Measurements from ENCODE around the gene NEK11. TPM values are rescaled to one million over a fixed set of nuclear protein-coding genes. Genes with fewer than 3 reads are reported as not detected.

The NEK11 gene
- polyA plus RNA-seq, 3 donors: 0.31 to 0.56 (median 0.43) TPM

GRCh38 chr3:131396170-131396569, 369.5 kb downstream of the NEK11 start:
- Mint-ChIP-seq H3K4me3 (no peak overlapping the region), H3K27me3 (ENCODE audit: low read depth in 3 of 3) (peaks cover 0 to 2% (median 0%) of the 10 kb centered on the region in 3 donors), H3K36me3 (no peaks in the 10 kb centered on the region), H3K4me1 (no peaks in the 10 kb centered on the region), H3K9me3 (peaks cover 0 to 7% (median 4%) of the 10 kb centered on the region in 7 donors), H3K27ac (no peak overlapping the region)
- DNase-seq: no peak
- no peak overlapping the region for H3K9ac ChIP-seq (ENCODE audit: insufficient read depth, low read length, poor library complexity, severe bottlenecking)
- no peak overlapping the region for H3K4me3 ChIP-seq (replicated peaks in 1 of 3; ENCODE audit: low read depth in 2 of 3, low read length in 3 of 3)
- no peaks in the 10 kb centered on the region for H3K4me1 ChIP-seq (ENCODE audit: control insufficient read depth in 1 of 2, insufficient read depth in 2 of 2, low read length in 2 of 2)
- no peak overlapping the region for H2AFZ ChIP-seq (ENCODE audit: insufficient read depth, low read depth, low read length, poor library complexity, severe bottlenecking)
- H3K4me2 ChIP-seq (replicated peaks; ENCODE audit: extremely low read depth, low read length, poor library complexity, severe bottlenecking): no peak overlapping the region
- H3K79me2 ChIP-seq (ENCODE audit: insufficient read depth, low read length): no peaks in the 10 kb centered on the region
- H3K9me3 ChIP-seq (replicated peaks in 1 of 2; ENCODE audit: control insufficient read depth in 1 of 2, insufficient read depth in 1 of 2, low read length in 2 of 2): peaks cover 0 to 4% of the 10 kb centered on the region in 2 donors
- no peaks in the 10 kb centered on the region for H3K36me3 ChIP-seq (replicated peaks in 1 of 2; ENCODE audit: control insufficient read depth in 1 of 2, insufficient read depth in 2 of 2, low read length in 2 of 2)
- H4K20me1 ChIP-seq (ENCODE audit: insufficient read depth, low read length): no peaks in the 10 kb centered on the region
- no peaks in the 10 kb centered on the region for H3K27me3 ChIP-seq (ENCODE audit: control insufficient read depth in 2 of 2, insufficient read depth in 2 of 2, low read length in 2 of 2)
- TF ChIP-seq CTCF (IDR thresholded peaks at IDR 0.05): no peak
- intact Hi-C loops (cut with micrococcal nuclease): no loop called here
- H3K27ac ChIP-seq (ENCODE audit: low read depth in 1 of 2, low read length in 2 of 2): no peak overlapping the region

GRCh38 chr3:131397889-131398288, 371.2 kb downstream of the NEK11 start:
- H3K36me3 ChIP-seq (replicated peaks in 1 of 2; ENCODE audit: control insufficient read depth in 1 of 2, insufficient read depth in 2 of 2, low read length in 2 of 2): no peaks in the 10 kb centered on the region
- H3K27ac ChIP-seq (ENCODE audit: low read depth in 1 of 2, low read length in 2 of 2): no peak overlapping the region
- no peaks in the 10 kb centered on the region for H3K27me3 ChIP-seq (ENCODE audit: control insufficient read depth in 2 of 2, insufficient read depth in 2 of 2, low read length in 2 of 2)
- WGBS (ENCODE audit: insufficient coverage): 100% methylated on average over 3 of the region's 4 CpGs
- no peak for DNase-seq
- Mint-ChIP-seq H3K36me3 (no peaks in the 10 kb centered on the region), H3K9me3 (peaks cover 0 to 4% (median 0%) of the 10 kb centered on the region in 7 donors), H3K4me3 (no peak overlapping the region), H3K4me1 (peaks cover 11% of the 10 kb centered on the region), H3K27me3 (ENCODE audit: low read depth in 3 of 3) (peaks cover 0 to 1% (median 0%) of the 10 kb centered on the region in 3 donors), H3K27ac (no peak overlapping the region)
- H4K20me1 ChIP-seq (ENCODE audit: insufficient read depth, low read length): no peaks in the 10 kb centered on the region
- H3K4me3 ChIP-seq (replicated peaks in 1 of 3; ENCODE audit: low read depth in 2 of 3, low read length in 3 of 3): no peak overlapping the region
- H2AFZ ChIP-seq (ENCODE audit: insufficient read depth, low read depth, low read length, poor library complexity, severe bottlenecking): no peak overlapping the region
- H3K4me1 ChIP-seq (ENCODE audit: control insufficient read depth in 1 of 2, insufficient read depth in 2 of 2, low read length in 2 of 2): peaks cover 6 to 11% of the 10 kb centered on the region in 2 donors
- no peaks in the 10 kb centered on the region for H3K79me2 ChIP-seq (ENCODE audit: insufficient read depth, low read length)
- no peak overlapping the region for H3K4me2 ChIP-seq (replicated peaks; ENCODE audit: extremely low read depth, low read length, poor library complexity, severe bottlenecking)
- no peak for TF ChIP-seq CTCF (IDR thresholded peaks at IDR 0.05)
- no peak overlapping the region for H3K9ac ChIP-seq (ENCODE audit: insufficient read depth, low read length, poor library complexity, severe bottlenecking)
- intact Hi-C loops (cut with micrococcal nuclease): no loop called here
- H3K9me3 ChIP-seq (replicated peaks in 1 of 2; ENCODE audit: control insufficient read depth in 1 of 2, insufficient read depth in 1 of 2, low read length in 2 of 2): no peaks in the 10 kb centered on the region

Small RNA genes within 50 kb of the gene (small RNA-seq; reads per million reads assigned to genes)
- not detected for gene RNU6-726P (ENCODE audit: insufficient read length, low read depth)

Other genes starting within 250 kb of the NEK11 start
- 10 to 100 TPM; 11.7 to 22.0 (median 12.2) TPM for gene ATP2C1, start 132.8 kb upstream of the NEK11 start, polyA plus RNA-seq
- 1 to 10 TPM; 3.1 to 7.2 (median 6.6) TPM for gene ASTE1, start 52 bp upstream of the NEK11 start, polyA plus RNA-seq